Neutrophil (primary cell): ENCODE results near the gene UNC5B.

ENCODE experiments used
- H3K27ac ChIP-seq: fragments of 200-600 bp; sonication (generic); 2 replicates; pipeline ENCODE4 v1.5.1; 2016; ENCODE audit warnings: mild to moderate bottlenecking, moderate library complexity
- H3K27me3 ChIP-seq: fragments of 200-600 bp; sonication (generic); 2 replicates; pipeline ENCODE4 v1.6.0; 2016; ENCODE audit warnings: mild to moderate bottlenecking
- H3K36me3 ChIP-seq: fragments of 200-600 bp; sonication (generic); 2 replicates; pipeline ENCODE4 v1.5.1; 2017
- H3K4me1 ChIP-seq, 2 experiments: fragments of 200-600 bp in 1 of 2; sonication (generic) in 1 of 2; 1 replicate in 1 of 2; 2 replicates in 1 of 2; pipeline versions ENCODE4 v1.5.1 to v1.6.1; 2013 to 2016; ENCODE audit warnings: low read depth in 1 of 2, low read length in 1 of 2, mild to moderate bottlenecking in 1 of 2, moderate library complexity in 1 of 2; ENCODE audit not compliant: control insufficient read depth in 1 of 2, insufficient read depth in 1 of 2
- H3K4me3 ChIP-seq, 2 experiments: fragments of 200-600 bp in 1 of 2; sonication (generic) in 1 of 2; 1 replicate in 1 of 2; 2 replicates in 1 of 2; pipeline ENCODE4 v1.5.1; 2013 to 2016; ENCODE audit warnings: low read depth in 1 of 2, low read length in 1 of 2, mild to moderate bottlenecking in 1 of 2, moderate library complexity in 1 of 2
- H3K9me3 ChIP-seq: fragments of 200-600 bp; sonication (generic); 2 replicates; pipeline ENCODE4 v1.5.1; 2016
- TF ChIP-seq, protein P1 (sequence below): fragments of 200-600 bp; sonication (generic); IDR thresholded peaks from 2 replicates; pipeline ENCODE4 v1.5.1; 2016; ENCODE audit warnings: antibody characterized with exemption

Gene UNC5B

DNA sequence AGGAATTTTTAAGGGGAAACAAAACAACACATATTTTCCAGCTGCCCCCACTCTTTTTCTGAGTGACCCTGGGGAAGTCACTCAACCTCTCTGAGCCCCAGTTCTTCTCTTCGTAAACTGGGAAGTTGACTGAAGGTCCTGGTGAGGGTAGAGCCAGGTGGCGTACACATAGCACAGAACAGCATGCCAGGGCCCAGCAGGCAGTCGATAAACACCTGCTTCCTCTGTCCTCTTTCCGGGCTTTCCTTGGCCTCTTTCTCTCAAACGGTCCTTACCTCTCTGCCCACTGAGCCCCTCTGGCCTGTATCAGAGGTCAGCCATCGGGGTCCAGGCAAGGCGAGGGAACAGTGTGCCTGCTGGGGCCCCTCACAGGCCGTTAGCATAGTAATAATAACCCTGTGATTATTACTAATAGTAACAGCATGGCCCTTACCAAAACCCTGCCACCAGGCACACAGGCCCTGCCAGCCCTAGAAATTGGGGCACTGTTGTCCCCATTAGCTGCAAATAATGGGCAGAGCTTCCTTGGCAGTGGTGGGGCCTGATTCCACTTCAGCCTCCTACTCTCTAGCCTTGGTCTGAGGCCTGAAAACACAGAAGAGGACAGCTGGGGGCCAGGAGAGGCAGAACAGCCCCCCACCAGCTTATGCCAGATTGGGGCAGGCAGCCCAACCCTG is 69.4 kb downstream of the UNC5B start:
- Histone ChIP-seq H3K27ac (no peak overlapping the region), H3K27me3 (no peaks in the 10 kb centered on the region), H3K4me3 (no peak overlapping the region), H3K36me3 (no peaks in the 10 kb centered on the region), H3K9me3 (no peaks in the 10 kb centered on the region), H3K4me1 (no peaks in the 10 kb centered on the region)
- TF ChIP-seq, protein P1, sequence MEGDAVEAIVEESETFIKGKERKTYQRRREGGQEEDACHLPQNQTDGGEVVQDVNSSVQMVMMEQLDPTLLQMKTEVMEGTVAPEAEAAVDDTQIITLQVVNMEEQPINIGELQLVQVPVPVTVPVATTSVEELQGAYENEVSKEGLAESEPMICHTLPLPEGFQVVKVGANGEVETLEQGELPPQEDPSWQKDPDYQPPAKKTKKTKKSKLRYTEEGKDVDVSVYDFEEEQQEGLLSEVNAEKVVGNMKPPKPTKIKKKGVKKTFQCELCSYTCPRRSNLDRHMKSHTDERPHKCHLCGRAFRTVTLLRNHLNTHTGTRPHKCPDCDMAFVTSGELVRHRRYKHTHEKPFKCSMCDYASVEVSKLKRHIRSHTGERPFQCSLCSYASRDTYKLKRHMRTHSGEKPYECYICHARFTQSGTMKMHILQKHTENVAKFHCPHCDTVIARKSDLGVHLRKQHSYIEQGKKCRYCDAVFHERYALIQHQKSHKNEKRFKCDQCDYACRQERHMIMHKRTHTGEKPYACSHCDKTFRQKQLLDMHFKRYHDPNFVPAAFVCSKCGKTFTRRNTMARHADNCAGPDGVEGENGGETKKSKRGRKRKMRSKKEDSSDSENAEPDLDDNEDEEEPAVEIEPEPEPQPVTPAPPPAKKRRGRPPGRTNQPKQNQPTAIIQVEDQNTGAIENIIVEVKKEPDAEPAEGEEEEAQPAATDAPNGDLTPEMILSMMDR: no peak

DNA sequence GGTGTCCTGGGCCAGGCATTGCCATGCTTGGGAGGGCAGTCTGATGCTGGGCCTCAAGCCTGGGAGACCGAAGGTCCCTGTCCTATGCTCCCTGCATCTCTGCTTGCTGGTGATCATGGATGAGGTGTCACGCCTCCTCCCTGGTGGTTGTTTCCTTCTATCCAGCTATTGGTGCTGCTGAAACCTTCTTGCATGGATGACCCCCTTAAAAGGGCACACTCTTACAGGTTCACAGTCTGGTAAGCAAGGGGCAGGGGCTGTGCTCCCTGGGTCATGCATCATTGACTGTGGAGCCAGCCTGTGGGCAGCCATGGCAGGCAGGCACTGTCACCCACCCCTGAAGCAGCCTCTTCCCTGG is 69.9 kb downstream of the UNC5B start:
- no peak overlapping the region for H3K4me3 ChIP-seq
- H3K27me3 ChIP-seq: no peaks in the 10 kb centered on the region
- H3K27ac ChIP-seq: no peak overlapping the region
- TF ChIP-seq, protein P1: no peak
- H3K36me3 ChIP-seq: no peaks in the 10 kb centered on the region
- H3K9me3 ChIP-seq: no peaks in the 10 kb centered on the region
- H3K4me1 ChIP-seq: no peaks in the 10 kb centered on the region

DNA sequence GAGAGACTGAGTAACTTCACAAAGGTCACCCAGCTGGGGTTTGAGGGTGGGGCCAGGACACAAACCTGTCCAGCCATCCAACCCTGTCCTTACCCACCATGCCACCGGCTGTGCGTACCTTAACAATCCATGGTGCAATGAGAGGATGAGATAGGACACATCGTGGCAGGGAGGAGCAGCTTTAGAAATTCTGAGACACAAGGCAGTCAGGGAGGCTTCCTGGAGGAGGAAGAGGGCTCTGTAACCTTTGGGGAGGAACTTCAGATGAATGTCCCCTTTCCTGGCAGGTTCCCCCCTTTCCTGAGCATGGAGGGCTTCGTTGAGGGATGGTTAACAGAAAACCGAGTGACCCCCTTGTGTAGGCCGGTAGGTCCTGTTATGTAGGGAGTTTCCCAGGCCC is 71.0 kb downstream of the UNC5B start:
- TF ChIP-seq, protein P1: no peak
- Histone ChIP-seq H3K27ac (no peak overlapping the region), H3K27me3 (no peaks in the 10 kb centered on the region), H3K4me1 (no peaks in the 10 kb centered on the region), H3K36me3 (no peaks in the 10 kb centered on the region), H3K4me3 (no peak overlapping the region), H3K9me3 (no peaks in the 10 kb centered on the region)

DNA sequence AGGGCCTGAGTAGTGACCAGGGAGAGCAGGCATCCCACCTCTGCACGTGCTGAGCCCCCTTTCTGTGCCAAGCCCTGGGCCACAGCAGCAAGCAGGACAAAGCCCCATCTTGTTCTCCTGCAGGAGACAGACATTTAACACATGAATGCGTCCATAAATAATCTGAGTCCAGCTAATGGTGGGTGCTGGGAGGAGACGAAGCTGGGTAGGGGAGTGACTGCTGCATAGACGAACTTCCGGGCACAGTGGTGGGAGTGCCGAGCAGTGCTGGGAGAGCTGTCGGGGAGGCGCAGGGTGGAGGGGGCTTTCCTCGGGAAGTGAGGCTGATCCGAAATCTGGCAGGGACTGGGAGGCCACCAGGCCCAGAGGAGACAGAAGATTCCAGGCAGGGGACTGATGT is 71.5 kb downstream of the UNC5B start:
- H3K4me3 ChIP-seq: no peak overlapping the region
- no peaks in the 10 kb centered on the region for H3K9me3 ChIP-seq
- no peak overlapping the region for H3K27ac ChIP-seq
- H3K27me3 ChIP-seq: no peaks in the 10 kb centered on the region
- no peaks in the 10 kb centered on the region for H3K4me1 ChIP-seq
- no peaks in the 10 kb centered on the region for H3K36me3 ChIP-seq
- TF ChIP-seq, protein P1: no peak

DNA sequence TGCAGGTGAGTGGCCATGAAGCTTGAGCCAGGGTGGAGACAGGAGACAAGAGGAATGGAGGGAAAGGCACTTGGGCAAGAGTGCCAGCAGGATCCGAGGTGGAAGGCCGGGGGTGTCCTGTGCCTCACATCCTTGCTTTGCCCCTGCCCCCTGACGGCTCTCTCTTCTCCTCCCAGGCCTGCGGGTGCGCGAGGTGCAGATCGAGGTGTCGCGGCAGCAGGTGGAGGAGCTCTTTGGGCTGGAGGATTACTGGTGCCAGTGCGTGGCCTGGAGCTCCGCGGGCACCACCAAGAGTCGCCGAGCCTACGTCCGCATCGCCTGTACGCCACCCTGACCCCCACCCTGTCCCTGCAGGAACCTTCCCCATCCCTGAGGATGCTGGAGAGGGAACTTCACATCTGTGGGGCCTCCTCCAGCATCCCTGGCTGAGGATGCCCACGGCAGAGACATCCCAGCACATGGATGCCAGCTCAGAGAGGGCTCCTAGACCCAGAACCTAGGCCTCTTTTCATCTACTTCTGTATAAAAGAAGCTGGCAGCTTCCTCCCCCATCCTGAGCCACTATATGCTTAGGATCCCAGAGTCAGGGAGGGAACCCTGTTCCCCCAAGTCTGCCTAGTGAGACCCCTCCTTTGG is 72.3 kb downstream of the UNC5B start:
- Histone ChIP-seq H3K9me3 (no peaks in the 10 kb centered on the region), H3K4me3 (no peak overlapping the region), H3K27ac (no peak overlapping the region), H3K27me3 (no peaks in the 10 kb centered on the region), H3K36me3 (no peaks in the 10 kb centered on the region), H3K4me1 (no peaks in the 10 kb centered on the region)
- TF ChIP-seq, protein P1: no peak
